Spinal cord (tissue), 10 donors: Measurements from ENCODE around the gene OR5H15. TPM values are rescaled to one million over a fixed set of nuclear protein-coding genes. Genes with fewer than 3 reads are reported as not detected.

Experiments used
- DNase-seq, 6 donors: peaks; one replicate each; pipeline versions ENCODE4 v3.0.0 to v3.0.0-alpha.2; 2013 to 2015; ENCODE audit warnings: low spot score in 6 of 6, low read depth in 4 of 6
- H3K27ac ChIP-seq: one replicate; pipeline ENCODE4 v1.5.1; 2013; ENCODE audit warnings: low read depth, low read length, control low read depth
- H3K27me3 ChIP-seq: one replicate; pipeline ENCODE4 v1.6.1; 2013; ENCODE audit warnings: low read length; ENCODE audit not compliant: control insufficient read depth, insufficient read depth
- H3K36me3 ChIP-seq: one replicate; pipeline ENCODE4 v1.6.1; 2013; ENCODE audit warnings: low read length; ENCODE audit not compliant: control insufficient read depth, insufficient read depth
- H3K4me1 ChIP-seq: one replicate; pipeline ENCODE4 v1.6.1; 2013; ENCODE audit warnings: low read length; ENCODE audit not compliant: control insufficient read depth, insufficient read depth
- H3K4me3 ChIP-seq: one replicate; pipeline ENCODE4 v1.5.1; 2013; ENCODE audit warnings: low read depth, low read length, control low read depth
- H3K9me3 ChIP-seq: one replicate; pipeline ENCODE4 v1.6.1; 2013; ENCODE audit warnings: low read length; ENCODE audit not compliant: control insufficient read depth, insufficient read depth
- WGBS: methylation state at CpG from one replicate; pipeline ENCODE4 v1.1.5; 2013; ENCODE audit warnings: missing lambda C conversion rate; ENCODE audit not compliant: insufficient coverage; 5-methylcytosine and 5-hydroxymethylcytosine counted together
- polyA plus RNA-seq, 2 donors: library from polyadenylated mRNA; unstranded; fragments of 120-200 nt; gene quantifications; one replicate each; pipeline ENCODE4 v1.2.1, GENCODE V29; 2013; ENCODE audit not compliant: insufficient read length in 2 of 2
- total RNA-seq, 2 donors: library from RNA; depleted of rRNA in 1 of 2; stranded (reverse); fragments of 120-200 nt in 1 of 2; fragments of >200 nt in 1 of 2; gene quantifications; one replicate each; pipeline versions ENCODE4 v1.2.3 to v1.2.4, GENCODE V29; 2013 to 2014
- donor health status: healthy.

Gene OR5H15
- total and polyA plus RNA-seq, 4 donors, result not detected

DNA sequence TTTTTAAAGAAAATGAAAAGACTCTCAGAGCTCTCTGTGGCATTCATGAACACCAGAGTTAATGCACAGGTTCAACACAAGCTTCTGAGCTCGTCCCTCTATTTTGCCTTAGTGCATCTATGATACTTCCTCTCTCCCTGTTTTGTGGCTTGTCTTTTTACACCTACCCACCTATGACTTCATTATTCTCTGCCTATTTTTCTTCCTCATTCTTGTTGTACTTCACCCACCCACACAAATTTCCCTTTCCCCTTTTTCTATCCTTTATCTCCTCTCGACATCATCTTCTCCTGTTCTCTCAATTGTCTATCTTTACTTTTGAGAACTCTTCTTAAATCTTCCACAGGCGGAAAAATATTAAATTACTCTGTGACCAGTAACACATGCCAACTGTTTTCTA is 48.6 kb downstream of the OR5H15 start:
- 84% methylated on average over 3 of the region's 3 CpGs for WGBS

More for the DNA sequence above, 48.6 kb downstream of the OR5H15 start:
- H3K9me3 ChIP-seq, result no peaks in the 10 kb centered on the region
- DNase-seq, result no peak
- H3K36me3 ChIP-seq, result no peaks in the 10 kb centered on the region
- no peaks in the 10 kb centered on the region for H3K27me3 ChIP-seq
- no peak overlapping the region for H3K4me3 ChIP-seq
- H3K27ac ChIP-seq, result no peak overlapping the region
- no peaks in the 10 kb centered on the region for H3K4me1 ChIP-seq

Other genes starting within 250 kb of the OR5H15 start
- 10 to 100 TPM; 35.3 to 41.2 TPM for gene RIOX2, start 194.3 kb upstream of the OR5H15 start, total RNA-seq
- gene RIOX2, start 194.3 kb upstream of the OR5H15 start, polyA plus RNA-seq, result 10 to 100 TPM; 25.3 to 33.3 TPM
- under 1 TPM in 1 of 2 donors, not detected in 1; 0.20 TPM for gene GABRR3, start 131.4 kb upstream of the OR5H15 start, total RNA-seq
- not detected for gene GABRR3, start 131.4 kb upstream of the OR5H15 start, polyA plus RNA-seq
- gene OR5AC2, start 79.5 kb upstream of the OR5H15 start, total RNA-seq, result not detected
- gene OR5AC2, start 79.5 kb upstream of the OR5H15 start, polyA plus RNA-seq, result not detected
- not detected for gene OR5H1, start 36.0 kb upstream of the OR5H15 start, total RNA-seq
- under 1 TPM in 1 of 2 donors, not detected in 1; 0.03 TPM for gene OR5H1, start 36.0 kb upstream of the OR5H15 start, polyA plus RNA-seq
- gene OR5H14, start 19.2 kb upstream of the OR5H15 start, total RNA-seq, result not detected
- gene OR5H14, start 19.2 kb upstream of the OR5H15 start, polyA plus RNA-seq, result under 1 TPM in 1 of 2 donors, not detected in 1; 0.06 TPM
- not detected for gene OR5H6, start 97.5 kb downstream of the OR5H15 start, total RNA-seq
- not detected for gene OR5H6, start 97.5 kb downstream of the OR5H15 start, polyA plus RNA-seq
- gene OR5H2, start 115.8 kb downstream of the OR5H15 start, total RNA-seq, result not detected
- not detected for gene OR5H2, start 115.8 kb downstream of the OR5H15 start, polyA plus RNA-seq
- not detected for gene OR5K4, start 187.2 kb downstream of the OR5H15 start, total RNA-seq
- gene OR5K4, start 187.2 kb downstream of the OR5H15 start, polyA plus RNA-seq, result not detected
- gene OR5K3, start 224.0 kb downstream of the OR5H15 start, total RNA-seq, result not detected
- not detected for gene OR5K3, start 224.0 kb downstream of the OR5H15 start, polyA plus RNA-seq